Natural killer cell (primary cell): ENCODE results near the gene CUEDC1. TPM values are rescaled to one million over a fixed set of nuclear protein-coding genes. Genes with fewer than 3 reads are reported as not detected.

Experiments used
- ATAC-seq, 3 donors: fragments of 150-1000 bp in 2 of 3; fragments of 200-7000 bp in 1 of 3; cut with Tn5 transposase; 1 replicate in 1 of 3; 2 replicates in 2 of 3; pipeline ENCODE4 v1.10.0; 2021; ENCODE audit warnings: mild to moderate bottlenecking in 2 of 3, moderate library complexity in 2 of 3
- DNase-seq, 2 donors: peaks; one replicate each; pipeline versions ENCODE4 v3.0.0 to v3.0.0-alpha.2; 2013 to 2021; ENCODE audit warnings: mixed read lengths in 1 of 2
- H3K27ac ChIP-seq: one replicate; pipeline ENCODE4 v1.5.1; 2013; ENCODE audit warnings: mild to moderate bottlenecking, low read length
- H3K27me3 ChIP-seq: one replicate; pipeline ENCODE4 v1.6.1; 2013; ENCODE audit warnings: low read length; ENCODE audit not compliant: control insufficient read depth, insufficient read depth
- H3K36me3 ChIP-seq: one replicate; pipeline ENCODE4 v1.6.1; 2013; ENCODE audit warnings: low read length; ENCODE audit not compliant: control insufficient read depth, insufficient read depth
- H3K4me1 ChIP-seq: one replicate; pipeline ENCODE4 v1.6.1; 2013; ENCODE audit warnings: low read length; ENCODE audit not compliant: control insufficient read depth, insufficient read depth
- H3K4me3 ChIP-seq: one replicate; pipeline ENCODE4 v1.5.1; 2013; ENCODE audit warnings: low read length
- H3K9me3 ChIP-seq: one replicate; pipeline ENCODE4 v1.6.1; 2013; ENCODE audit warnings: low read length; ENCODE audit not compliant: control insufficient read depth, insufficient read depth
- H3K27ac Mint-ChIP-seq, 2 donors: one replicate each; pipeline ENCODE4 v1.8.0; 2022; ENCODE audit warnings: mild to moderate bottlenecking in 2 of 2, mixed read lengths in 2 of 2, moderate library complexity in 1 of 2
- H3K27me3 Mint-ChIP-seq, 2 donors: one replicate each; pipeline ENCODE4 v1.8.0; 2022; ENCODE audit warnings: low read depth in 2 of 2, mixed read lengths in 2 of 2
- H3K36me3 Mint-ChIP-seq: one replicate; pipeline ENCODE4 v1.8.0; 2022; ENCODE audit warnings: mixed read lengths
- H3K4me1 Mint-ChIP-seq, 2 donors: one replicate each; pipeline ENCODE4 v1.8.0; 2022; ENCODE audit warnings: mixed read lengths in 2 of 2
- H3K4me3 Mint-ChIP-seq: one replicate; pipeline ENCODE4 v1.8.0; 2022; ENCODE audit warnings: mild to moderate bottlenecking, moderate library complexity, mixed read lengths
- H3K9me3 Mint-ChIP-seq, 2 donors: one replicate each; pipeline ENCODE4 v1.8.0; 2022; ENCODE audit warnings: mixed read lengths in 2 of 2
- WGBS: methylation state at CpG from one replicate; pipeline ENCODE4 v1.1.7; 2013; ENCODE audit warnings: missing lambda C conversion rate; ENCODE audit not compliant: insufficient coverage; 5-methylcytosine and 5-hydroxymethylcytosine counted together
- intact Hi-C: fragments of 100-400 bp; cut with micrococcal nuclease; formaldehyde crosslinking; loops from one replicate; pipeline ENCODE4 v1.14.2; 2022
- total RNA-seq, 4 donors: library from RNA; stranded (reverse); fragments of 120-200 nt in 1 of 4; gene quantifications; one replicate each; pipeline versions ENCODE4 v1.2.3 to v1.2.4, GENCODE V29; 2013 to 2022
- TF ChIP-seq, protein P1 (sequence below): fragments of 200-600 bp; IDR thresholded peaks from one replicate; pipeline ENCODE4 v1.8.0; 2022; ENCODE audit warnings: antibody characterized with exemption

CUEDC1 gene
- total RNA-seq, 3 donors from 2014 or later (not counting 1 experiment from before 2014, with no cell fraction given): 1.5 to 3.7 (median 2.6) TPM

DNA sequence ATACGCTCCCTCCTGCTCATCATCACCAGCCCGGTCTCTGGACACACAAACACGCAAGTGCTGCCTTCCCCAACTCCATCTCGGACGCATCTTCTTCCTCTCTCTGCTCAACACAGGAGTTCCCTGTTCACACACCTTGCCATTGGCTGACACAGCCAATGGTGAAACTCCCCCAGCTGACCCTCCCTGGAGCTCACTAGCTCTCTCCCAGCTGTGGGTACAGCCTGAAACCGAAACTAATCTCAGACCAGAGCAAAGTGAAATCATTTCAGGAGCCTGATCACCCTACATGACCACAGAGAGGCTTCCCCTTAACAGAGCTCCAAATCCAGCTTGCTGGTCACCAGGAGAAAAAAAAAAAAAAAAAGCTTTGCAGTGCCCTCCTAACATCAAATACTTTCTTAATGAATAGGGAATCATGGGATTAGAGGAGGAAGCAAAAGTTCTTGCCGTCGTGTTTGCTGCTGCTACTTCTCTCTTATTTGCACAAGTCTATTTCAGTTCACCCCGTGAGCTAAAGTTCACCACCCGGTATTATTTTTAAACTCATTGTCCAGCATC lies 8.3 kb downstream of the CUEDC1 start:
- Mint-ChIP-seq H3K4me3 (peak overlapping the region; percentile 90), H3K27ac (peak overlapping the region in 1 of 2 donors; percentile 74), H3K27me3 (peaks cover 17 to 24% of the 10 kb centered on the region in 2 donors), H3K4me1 (peaks cover 33 to 41% of the 10 kb centered on the region in 2 donors), H3K9me3 (no peaks in the 10 kb centered on the region), H3K36me3 (no peaks in the 10 kb centered on the region)
- peak; percentile 25 to 64 for DNase-seq
- Histone ChIP-seq H3K27me3 (no peaks in the 10 kb centered on the region), H3K9me3 (no peaks in the 10 kb centered on the region), H3K27ac (no peak overlapping the region), H3K4me1 (peaks cover 49% of the 10 kb centered on the region), H3K4me3 (peak overlapping the region; percentile 28), H3K36me3 (no peaks in the 10 kb centered on the region)
- TF ChIP-seq, protein P1, sequence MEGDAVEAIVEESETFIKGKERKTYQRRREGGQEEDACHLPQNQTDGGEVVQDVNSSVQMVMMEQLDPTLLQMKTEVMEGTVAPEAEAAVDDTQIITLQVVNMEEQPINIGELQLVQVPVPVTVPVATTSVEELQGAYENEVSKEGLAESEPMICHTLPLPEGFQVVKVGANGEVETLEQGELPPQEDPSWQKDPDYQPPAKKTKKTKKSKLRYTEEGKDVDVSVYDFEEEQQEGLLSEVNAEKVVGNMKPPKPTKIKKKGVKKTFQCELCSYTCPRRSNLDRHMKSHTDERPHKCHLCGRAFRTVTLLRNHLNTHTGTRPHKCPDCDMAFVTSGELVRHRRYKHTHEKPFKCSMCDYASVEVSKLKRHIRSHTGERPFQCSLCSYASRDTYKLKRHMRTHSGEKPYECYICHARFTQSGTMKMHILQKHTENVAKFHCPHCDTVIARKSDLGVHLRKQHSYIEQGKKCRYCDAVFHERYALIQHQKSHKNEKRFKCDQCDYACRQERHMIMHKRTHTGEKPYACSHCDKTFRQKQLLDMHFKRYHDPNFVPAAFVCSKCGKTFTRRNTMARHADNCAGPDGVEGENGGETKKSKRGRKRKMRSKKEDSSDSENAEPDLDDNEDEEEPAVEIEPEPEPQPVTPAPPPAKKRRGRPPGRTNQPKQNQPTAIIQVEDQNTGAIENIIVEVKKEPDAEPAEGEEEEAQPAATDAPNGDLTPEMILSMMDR: no peak
- WGBS: 9% methylated on average over 10 of the region's 10 CpGs
- intact Hi-C loops: loop anchor here (5.0 kb wide), 2 partner anchors 40 to 50 kb away; no protein-coding TSS in a partner anchor
- ATAC-seq: peak; percentile 79 to 86 (median 85)

DNA sequence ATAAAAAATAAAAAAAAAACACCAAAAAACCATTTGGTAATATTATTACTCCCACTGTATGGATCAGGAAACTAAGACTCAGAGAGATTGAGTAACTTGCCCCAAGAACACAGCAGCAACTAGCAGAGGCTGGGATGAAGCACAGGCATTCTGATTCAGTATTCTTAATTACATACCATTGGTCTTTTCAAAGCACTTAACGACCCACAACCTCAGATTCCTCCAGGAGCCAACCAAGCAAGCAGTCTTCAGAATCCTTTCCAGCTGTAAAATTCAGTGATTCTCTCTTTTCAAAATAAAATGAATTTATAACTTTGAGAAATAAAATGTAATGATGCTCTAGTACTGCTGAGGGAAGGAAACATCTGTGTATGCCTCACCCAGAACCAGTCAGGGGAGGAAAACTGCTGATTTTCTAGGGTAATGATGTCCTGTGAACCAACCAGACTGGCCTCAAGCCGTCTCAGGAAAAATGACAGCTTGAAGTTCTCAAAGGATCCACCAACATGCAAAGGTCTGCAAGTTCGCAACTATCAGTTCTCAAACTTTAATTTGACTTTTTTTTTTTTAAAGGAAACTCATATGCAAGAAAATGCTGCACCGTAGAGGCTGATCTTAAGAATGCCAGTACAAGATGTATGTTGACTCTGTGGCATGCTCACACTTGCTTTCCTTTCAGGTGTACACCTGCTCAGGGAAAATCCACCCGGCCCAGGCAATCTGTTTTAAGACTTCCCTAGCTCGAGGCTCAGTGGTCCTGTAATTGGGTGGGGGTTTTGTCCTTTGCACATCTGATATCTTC lies 9.0 kb downstream of the CUEDC1 start:
- intact Hi-C loops: loop anchor here (5.0 kb wide), 2 partner anchors 39 to 51 kb away; no protein-coding TSS in a partner anchor
- Histone ChIP-seq H3K4me1 (peaks cover 49% of the 10 kb centered on the region), H3K27ac (no peak overlapping the region), H3K36me3 (no peaks in the 10 kb centered on the region), H3K27me3 (no peaks in the 10 kb centered on the region), H3K9me3 (no peaks in the 10 kb centered on the region), H3K4me3 (peak overlapping the region; percentile 28)
- peaks cover 20 to 30% of the 10 kb centered on the region in 2 donors for H3K27me3 Mint-ChIP-seq
- H3K4me3 Mint-ChIP-seq: peak overlapping the region; percentile 90
- peaks cover 33 to 40% of the 10 kb centered on the region in 2 donors for H3K4me1 Mint-ChIP-seq
- TF ChIP-seq, protein P1: no peak
- peak in 1 of 2 donors; percentile 38 for DNase-seq
- peak; percentile 13 to 15 (median 14) for ATAC-seq
- WGBS: 34% methylated on average over 4 of the region's 6 CpGs
- no peaks in the 10 kb centered on the region for H3K9me3 Mint-ChIP-seq
- H3K36me3 Mint-ChIP-seq: no peaks in the 10 kb centered on the region
- H3K27ac Mint-ChIP-seq: peak overlapping the region in 1 of 2 donors; percentile 74

DNA sequence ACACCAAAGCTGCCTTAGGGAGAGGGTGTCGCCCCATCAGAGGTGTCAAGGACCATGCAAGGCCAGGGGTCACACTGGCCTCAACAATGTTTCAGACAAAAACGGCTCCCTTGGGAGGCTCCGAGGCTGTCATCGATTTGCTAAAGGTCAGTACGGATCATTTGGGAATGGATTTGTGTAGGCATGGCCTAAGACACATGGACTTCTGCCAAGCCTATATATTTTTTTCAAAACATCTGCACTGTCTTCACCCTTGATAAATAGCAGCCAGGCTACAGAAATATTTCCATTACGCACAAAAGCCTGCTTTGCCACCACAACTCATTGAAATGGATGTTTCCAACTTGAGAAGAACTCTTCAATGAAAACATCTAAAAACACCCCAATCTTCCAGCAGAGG lies 10.3 kb downstream of the CUEDC1 start:
- TF ChIP-seq, protein P1: no peak
- Mint-ChIP-seq H3K36me3 (no peaks in the 10 kb centered on the region), H3K9me3 (no peaks in the 10 kb centered on the region), H3K4me3 (no peak overlapping the region), H3K4me1 (peaks cover 30 to 31% of the 10 kb centered on the region in 2 donors), H3K27me3 (peaks cover 24 to 40% of the 10 kb centered on the region in 2 donors), H3K27ac (no peak overlapping the region)
- H3K27ac ChIP-seq: no peak overlapping the region
- 95% methylated on average over 6 of the region's 6 CpGs for WGBS
- H3K4me1 ChIP-seq: peaks cover 46% of the 10 kb centered on the region
- H3K27me3 ChIP-seq: no peaks in the 10 kb centered on the region
- intact Hi-C loops: loop anchor here (5.0 kb wide), 2 partner anchors 38 to 52 kb away; no protein-coding TSS in a partner anchor
- H3K36me3 ChIP-seq: no peaks in the 10 kb centered on the region
- no peak overlapping the region for H3K4me3 ChIP-seq
- H3K9me3 ChIP-seq: no peaks in the 10 kb centered on the region
- ATAC-seq (no peak), DNase-seq (no peak)
